Neural cell (in vitro differentiated cells): ENCODE data around the gene CNOT3.

Experiments used
- EP300 ChIP-seq: fragments of 450-650 bp; conservative IDR thresholded peaks from 2 replicates; pipeline ENCODE4 v1.6.1; 2014; ENCODE audit warnings: antibody characterized with exemption, mild to moderate bottlenecking, moderate library complexity; ENCODE audit not compliant: poor library complexity, severe bottlenecking
- EZH2 ChIP-seq: fragments of 200-600, 300-800 bp; shearing (Covaris generic), sonication (generic); IDR thresholded peaks from 2 replicates; pipeline ENCODE4 v1.6.1; 2014; ENCODE audit warnings: antibody characterized with exemption, low read length, borderline replicate concordance, mild to moderate bottlenecking; ENCODE audit not compliant: insufficient read depth, poor library complexity, severe bottlenecking
- MXI1 ChIP-seq: fragments of 450-650 bp; conservative IDR thresholded peaks from 2 replicates; pipeline ENCODE4 v1.6.1; 2014; ENCODE audit warnings: antibody characterized with exemption, mild to moderate bottlenecking; ENCODE audit not compliant: poor library complexity, severe bottlenecking
- POLR2AphosphoS5 ChIP-seq: IDR thresholded peaks from 2 replicates; pipeline ENCODE4 v1.6.1; 2012
- RAD21 ChIP-seq: fragments of 450-650 bp; conservative IDR thresholded peaks from 2 replicates; pipeline ENCODE4 v1.6.1; 2014; ENCODE audit warnings: antibody characterized with exemption, mild to moderate bottlenecking, moderate library complexity
- REST ChIP-seq: IDR thresholded peaks from 2 replicates; pipeline ENCODE4 v1.6.1; 2012; ENCODE audit warnings: borderline replicate concordance
- SMC3 ChIP-seq: fragments of 450-650 bp; conservative IDR thresholded peaks from 2 replicates; pipeline ENCODE4 v1.6.1; 2014; ENCODE audit warnings: antibody characterized with exemption, mild to moderate bottlenecking, moderate library complexity; ENCODE audit not compliant: poor library complexity
- TAF1 ChIP-seq: IDR thresholded peaks from 2 replicates; pipeline ENCODE4 v1.6.1; 2012; ENCODE audit warnings: low read depth
- TF ChIP-seq, protein P1 (sequence below): fragments of 450-650 bp; IDR thresholded peaks from 2 replicates; pipeline ENCODE4 v1.5.1; 2014; ENCODE audit warnings: antibody characterized with exemption, mild to moderate bottlenecking, moderate library complexity; ENCODE audit not compliant: poor library complexity, severe bottlenecking

GRCh38 chr19:54145541-54146158 lies 8.1 kb downstream of the CNOT3 start:
- TF ChIP-seq, protein P1, sequence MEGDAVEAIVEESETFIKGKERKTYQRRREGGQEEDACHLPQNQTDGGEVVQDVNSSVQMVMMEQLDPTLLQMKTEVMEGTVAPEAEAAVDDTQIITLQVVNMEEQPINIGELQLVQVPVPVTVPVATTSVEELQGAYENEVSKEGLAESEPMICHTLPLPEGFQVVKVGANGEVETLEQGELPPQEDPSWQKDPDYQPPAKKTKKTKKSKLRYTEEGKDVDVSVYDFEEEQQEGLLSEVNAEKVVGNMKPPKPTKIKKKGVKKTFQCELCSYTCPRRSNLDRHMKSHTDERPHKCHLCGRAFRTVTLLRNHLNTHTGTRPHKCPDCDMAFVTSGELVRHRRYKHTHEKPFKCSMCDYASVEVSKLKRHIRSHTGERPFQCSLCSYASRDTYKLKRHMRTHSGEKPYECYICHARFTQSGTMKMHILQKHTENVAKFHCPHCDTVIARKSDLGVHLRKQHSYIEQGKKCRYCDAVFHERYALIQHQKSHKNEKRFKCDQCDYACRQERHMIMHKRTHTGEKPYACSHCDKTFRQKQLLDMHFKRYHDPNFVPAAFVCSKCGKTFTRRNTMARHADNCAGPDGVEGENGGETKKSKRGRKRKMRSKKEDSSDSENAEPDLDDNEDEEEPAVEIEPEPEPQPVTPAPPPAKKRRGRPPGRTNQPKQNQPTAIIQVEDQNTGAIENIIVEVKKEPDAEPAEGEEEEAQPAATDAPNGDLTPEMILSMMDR, result no peak
- TF ChIP-seq TAF1 (no peak), EP300 (no peak), EZH2 (no peak), SMC3 (no peak), POLR2AphosphoS5 (no peak), RAD21 (no peak), MXI1 (no peak), REST (no peak)
